GM18526 (cell line): ENCODE data around the gene CEP76.

ENCODE experiments used
- POLR2A ChIP-seq: IDR thresholded peaks from 3 replicates; pipeline ENCODE4 v1.6.1; 2011; ENCODE audit not compliant: insufficient read length; ENCODE audit errors: extremely low read depth

Gene CEP76, protein sequence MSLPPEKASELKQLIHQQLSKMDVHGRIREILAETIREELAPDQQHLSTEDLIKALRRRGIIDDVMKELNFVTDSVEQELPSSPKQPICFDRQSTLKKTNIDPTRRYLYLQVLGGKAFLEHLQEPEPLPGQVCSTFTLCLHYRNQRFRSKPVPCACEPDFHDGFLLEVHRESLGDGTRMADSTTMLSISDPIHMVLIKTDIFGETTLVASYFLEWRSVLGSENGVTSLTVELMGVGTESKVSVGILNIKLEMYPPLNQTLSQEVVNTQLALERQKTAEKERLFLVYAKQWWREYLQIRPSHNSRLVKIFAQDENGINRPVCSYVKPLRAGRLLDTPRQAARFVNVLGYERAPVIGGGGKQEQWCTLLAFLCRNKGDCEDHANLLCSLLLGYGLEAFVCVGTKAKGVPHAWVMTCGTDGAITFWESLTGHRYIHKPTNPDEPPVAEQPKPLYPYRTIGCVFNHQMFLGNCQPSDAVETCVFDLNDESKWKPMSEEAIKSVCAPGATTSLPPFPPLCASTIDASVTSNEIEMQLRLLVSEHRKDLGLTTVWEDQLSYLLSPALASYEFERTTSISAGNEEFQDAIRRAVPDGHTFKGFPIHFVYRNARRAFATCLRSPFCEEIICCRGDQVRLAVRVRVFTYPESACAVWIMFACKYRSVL

DNA sequence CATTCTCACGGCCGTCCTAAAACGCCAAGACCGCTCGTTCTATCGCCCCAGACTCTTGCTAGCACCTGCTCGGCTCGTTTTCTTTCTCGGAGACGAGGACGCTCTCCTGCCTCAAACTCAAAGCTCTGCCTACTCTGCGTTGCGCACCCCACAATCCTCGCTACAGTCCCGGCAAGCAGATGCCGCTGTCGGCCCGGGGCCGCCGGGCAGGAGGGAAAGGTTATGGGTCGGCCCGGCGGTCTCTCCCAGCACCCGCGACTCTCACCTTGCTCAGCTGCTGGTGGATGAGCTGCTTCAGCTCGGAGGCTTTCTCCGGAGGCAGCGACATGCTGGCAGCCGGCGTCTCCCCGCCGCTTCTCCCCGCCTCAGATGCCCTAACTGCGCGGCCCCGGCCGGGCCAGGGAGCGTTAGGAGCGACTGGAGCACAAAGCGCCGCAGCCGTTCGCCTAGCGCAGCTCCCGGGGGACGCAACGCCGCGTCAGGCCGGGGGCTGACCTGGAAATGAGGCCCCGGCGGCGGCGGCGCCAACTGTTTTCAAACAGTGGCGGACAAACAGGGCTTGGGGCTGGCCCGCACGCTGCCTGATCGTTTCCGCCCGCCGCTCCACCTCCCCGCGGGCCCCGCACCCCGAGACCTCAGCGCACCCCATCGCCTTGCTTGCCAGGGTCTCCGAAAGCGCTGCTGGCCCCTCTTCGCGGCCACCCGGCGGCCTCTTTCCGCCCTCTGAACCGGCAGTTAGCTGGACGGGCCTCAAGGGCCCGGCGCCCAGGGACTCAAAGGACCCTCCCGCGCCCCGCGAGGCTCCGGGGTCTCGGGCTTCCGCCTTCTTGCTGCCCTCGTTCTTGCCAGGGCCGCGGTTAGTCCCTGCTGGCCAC, at the start of gene CEP76, which contains the start of gene PSMG2:
Gene CEP76 (minus strand): TSS at position 503 of the 875 bp plus-strand sequence. CDS start 175 bp downstream, at position 328.
Gene PSMG2 (plus strand): TSS at position 822 of the 875 bp plus-strand sequence. CDS start 66 bp downstream, outside the sequence.
- TF ChIP-seq POLR2A = peak; percentile 78

DNA sequence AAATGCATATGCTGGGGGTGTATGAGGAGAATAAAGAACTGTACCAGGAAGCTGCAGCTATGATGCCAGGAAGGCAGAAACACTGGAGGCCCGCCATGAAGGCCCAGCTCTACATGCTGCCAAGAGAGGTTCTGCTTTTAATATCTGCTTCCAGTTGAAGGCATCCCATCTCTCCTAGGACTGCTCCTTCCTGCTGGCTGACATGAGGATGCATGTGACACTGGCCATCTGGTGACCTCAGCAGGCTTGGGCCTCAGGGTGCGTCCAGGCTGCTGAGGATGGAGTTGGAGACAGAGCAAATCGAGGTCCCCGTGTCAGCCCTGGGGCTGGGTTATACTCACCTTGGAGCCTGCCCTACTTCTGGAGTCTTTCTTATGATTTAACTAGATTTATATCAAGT, 49.4 kb upstream of the CEP76 start:
- TF ChIP-seq POLR2A = no peak

DNA sequence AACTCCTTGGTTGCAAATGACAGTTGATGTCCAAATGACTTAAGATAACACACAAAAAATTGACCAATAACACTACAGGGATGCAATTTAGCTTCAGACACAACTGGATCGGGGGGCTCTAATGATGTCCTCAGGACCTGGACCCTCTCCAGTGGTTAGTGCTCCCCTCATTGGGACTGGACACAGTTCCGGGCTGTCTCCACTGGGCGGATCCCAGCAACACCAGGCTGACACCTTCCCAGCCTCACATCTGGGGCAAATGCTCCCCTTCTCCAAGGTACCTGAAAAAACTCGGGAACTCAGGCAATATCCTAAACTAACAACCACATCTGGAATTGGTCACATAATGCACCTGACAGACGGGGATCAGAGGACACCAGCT, 49.0 kb upstream of the CEP76 start:
- TF ChIP-seq POLR2A = no peak

DNA sequence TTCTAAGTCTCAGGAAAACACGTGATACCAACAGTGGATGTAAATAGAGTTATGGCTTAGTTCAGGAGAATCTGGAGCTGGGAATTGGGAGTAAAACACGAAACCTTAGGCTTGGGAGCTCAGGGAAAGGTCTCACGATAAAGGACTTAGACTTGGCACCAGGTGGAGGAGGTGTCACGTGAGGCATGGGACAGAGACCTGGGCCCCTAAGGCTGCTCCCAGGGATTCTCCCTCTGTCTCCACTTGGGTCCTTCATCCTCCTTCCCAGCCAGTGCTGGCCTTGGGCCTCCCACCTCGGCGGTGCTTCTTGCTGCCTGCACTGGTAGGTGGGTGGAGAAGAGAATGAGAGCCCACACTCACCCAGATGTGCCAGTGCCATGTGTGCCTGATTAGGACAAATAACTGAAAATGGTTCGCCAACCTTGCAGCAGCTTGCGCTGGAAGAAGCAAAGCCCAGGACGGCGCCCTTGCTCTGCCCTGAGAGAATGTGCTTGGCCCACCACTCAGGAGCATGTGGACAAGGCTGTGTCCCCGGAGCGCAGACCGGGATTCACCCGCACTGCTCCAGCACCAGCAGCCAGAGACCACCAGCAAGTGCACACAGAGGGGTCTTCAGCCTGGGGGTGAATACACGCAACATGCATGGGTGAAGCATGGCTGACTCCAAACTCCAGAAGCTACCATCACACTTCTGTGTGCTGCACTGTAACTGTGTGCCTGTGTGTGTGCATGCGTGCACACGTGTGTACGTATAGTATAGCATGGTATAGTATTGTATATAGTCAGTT, 48.4 kb upstream of the CEP76 start:
- no peak for TF ChIP-seq POLR2A

DNA sequence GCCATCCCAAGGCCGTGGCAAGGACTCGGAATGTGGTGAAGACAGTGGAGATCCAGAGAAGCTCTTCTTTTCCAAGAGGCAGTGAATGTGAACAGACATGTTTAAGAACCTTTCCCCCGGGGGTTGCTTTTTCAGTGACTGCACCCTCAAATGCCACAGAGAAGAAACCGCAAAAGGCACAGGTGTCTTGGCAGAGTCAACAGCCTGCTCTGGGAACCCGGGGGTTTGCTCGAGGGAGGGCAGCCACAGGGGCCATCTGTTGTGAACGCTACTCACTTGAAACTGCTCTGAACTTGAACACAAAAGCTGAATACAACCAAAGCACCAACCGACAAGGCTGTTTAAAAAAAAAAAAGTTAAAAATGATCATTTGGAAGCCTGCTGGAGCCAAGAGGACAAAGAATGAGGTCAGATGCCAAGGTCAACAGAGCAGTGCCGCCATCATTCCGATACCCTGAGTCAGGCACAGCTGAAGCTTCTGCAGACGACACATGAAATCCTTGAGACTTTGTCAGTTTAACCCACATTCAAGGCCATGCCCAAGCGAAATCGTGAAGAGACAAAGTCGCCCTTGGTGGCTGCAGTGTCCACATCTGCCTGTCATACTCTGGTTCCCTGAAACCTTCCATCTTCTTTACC, 47.7 kb upstream of the CEP76 start:
- TF ChIP-seq POLR2A = no peak

DNA sequence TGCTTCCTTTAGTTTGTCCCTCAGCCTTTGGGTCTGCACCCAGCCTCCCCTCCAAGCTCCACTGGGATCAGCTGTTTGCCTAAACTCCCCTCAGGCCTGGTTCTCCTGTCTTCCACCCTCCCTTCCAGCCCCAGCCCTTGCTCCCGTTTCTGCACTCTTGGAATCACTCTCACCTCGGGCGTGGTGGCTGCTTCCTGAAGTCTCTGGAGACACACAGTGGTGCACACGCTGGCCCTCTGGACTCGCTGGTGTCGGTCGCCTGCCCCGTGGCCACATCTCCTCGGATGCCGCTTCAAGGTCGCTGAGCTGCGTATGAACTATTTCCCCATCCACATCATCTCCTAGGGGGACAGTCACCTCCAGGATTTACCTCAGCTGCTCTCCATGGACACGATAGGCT, 46.6 kb upstream of the CEP76 start:
- no peak for TF ChIP-seq POLR2A

DNA sequence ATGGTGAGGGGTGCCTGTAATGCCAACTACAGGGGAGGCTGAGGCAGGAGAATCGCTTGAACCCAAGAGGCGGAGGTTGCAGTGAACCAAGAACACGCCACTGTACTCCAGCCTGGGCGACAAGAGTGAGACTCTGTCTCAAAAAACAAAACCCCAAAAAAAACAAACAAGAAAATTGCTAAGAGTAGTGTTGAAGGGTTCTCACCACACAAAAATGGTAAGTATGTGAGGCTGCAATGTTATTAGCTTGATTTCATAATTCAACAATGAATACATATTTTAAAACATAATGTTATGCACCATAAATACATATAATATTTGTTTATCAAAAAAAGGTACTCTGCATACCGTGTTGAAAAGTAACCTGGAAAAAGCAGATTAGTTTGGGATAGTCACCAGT, 46.1 kb upstream of the CEP76 start:
- TF ChIP-seq POLR2A = no peak

DNA sequence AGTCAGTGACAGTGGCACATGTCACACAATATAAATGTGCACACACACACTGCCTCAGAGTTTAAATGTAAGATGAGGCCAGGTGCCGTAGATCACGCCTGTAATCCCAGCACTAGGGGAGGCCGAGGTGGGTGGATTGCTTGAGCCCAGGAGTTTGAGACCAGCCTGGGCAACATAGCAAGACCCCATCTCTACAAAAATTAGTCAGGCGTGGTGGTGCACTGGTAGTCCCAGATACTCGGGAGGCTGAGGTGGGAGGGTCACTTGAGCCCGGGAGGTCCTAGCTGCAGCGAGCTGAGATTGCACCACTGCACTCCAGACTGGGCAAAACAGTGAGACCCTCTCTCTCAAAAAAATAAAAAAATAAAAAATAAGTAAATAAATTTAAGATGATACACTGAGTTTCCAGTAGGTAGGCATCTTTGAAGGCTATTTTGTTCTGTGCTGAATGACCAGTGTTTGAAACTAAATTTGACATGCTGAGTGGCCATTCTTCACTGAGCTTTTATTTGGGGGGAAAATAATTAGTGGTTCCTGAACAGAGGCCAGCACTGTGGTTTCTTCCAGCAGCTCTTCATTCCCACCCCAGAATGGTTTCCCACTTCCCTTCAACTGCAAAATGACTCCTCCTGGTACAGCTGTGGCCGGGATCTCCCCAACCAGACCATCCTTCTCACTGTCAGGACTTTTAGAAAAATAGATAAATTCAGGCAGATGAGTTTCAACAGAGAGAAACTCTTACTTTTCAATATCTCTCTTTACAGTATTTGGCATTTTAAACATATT, 45.2 kb upstream of the CEP76 start:
- TF ChIP-seq POLR2A = no peak

DNA sequence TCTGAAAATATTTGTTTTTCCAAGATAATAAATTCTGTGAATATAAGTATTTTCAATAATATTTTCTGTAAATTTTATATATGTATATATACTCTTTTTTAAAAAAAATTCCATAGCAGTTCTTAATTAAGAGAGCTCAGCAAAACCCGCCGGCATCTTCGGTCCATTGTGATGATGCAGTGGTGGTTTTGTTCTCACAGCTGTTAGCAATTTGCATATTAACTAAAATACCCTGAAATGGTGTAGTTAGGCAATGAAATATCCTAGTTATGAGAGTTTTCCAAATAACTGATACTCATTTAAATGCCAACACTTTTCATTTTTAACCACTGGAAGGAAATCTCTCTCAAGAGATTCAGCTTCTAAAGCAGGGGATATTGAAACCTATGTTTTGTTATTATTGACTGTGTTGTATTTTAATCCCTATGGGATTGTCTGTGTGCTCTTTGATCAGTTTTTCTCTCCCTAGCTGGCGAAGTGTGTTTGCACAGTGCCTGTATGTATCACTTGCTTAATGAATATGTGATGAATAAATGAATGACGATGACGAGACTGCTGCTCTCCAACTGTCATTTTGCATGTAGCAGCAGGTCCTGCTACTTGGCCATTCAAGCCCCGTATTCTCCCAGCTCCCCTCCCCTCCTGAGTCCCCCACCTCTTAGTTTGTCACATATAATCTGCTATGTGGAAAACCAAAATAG, 42.7 kb upstream of the CEP76 start:
- no peak for TF ChIP-seq POLR2A

DNA sequence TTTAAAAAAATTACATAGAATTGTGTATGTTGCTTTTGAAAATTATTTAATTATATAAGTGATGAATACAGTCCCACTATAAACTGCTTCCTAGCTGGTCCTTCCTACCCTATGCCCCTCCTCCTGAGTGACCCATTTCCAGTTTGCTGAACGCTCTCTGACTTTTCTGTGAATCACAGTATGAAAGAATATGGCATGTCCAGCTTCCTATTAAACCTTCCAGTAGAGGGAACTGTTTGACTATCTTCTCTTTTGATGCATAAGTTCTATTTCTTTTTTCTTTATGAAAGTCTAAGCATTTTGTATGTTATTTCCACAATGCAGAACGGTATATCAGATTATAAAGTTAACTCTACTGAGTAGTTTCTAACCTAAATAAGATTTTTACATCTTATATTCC, 41.6 kb upstream of the CEP76 start:
- TF ChIP-seq POLR2A = no peak

DNA sequence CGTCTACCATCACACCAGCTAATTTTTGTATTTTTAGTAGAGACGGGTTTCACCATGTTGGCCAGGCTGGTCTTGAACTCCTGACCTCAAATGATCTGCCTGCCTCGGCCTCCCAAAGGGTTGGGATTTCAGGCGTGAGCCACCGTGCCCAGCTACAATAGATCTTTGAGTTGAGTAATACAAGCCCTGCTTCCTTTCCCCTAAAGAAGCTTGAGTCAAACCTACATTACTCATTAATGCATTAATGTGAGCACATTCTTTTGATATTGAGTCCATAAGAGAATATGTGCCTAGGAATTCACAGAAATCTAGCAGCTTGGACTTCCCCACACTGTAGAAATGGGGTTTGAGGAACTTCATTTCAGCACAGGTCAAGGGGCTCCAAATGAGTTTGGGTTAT, 39.9 kb upstream of the CEP76 start:
- TF ChIP-seq POLR2A = no peak

DNA sequence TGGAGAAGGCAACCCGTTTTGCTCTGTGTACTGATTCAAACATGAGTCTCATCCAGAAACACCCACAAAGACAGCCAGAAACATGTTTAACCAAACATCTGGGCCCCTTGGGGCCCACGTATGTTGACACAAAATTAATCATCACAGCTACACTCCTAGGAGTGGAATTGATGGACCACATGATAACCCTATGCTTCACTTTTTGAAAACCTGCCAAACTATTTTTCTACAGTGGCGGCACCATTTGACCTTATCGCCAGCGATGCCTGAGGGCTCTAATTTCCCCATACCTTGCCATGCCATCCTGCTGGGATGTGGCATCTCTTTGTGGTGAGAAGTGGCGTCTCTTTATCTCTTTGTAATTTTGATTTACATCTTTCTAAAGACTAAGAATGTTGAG, 38.8 kb upstream of the CEP76 start:
- no peak for TF ChIP-seq POLR2A
